Mesothelial cell of epicardium (in vitro differentiated cells): ENCODE data around the gene MED27. TPM values are rescaled to one million over a fixed set of nuclear protein-coding genes. Genes with fewer than 3 reads are reported as not detected.

ENCODE experiments used
- DNase-seq, 2 experiments: peaks; one replicate each; pipeline ENCODE4 v3.0.0; 2021; ENCODE audit warnings: low spot score in 2 of 2; ENCODE audit not compliant: unreplicated experiment in 2 of 2
- H3K27ac Mint-ChIP-seq: 2 replicates; pipeline ENCODE4 v1.8.0; 2021; ENCODE audit warnings: mixed read lengths
- H3K27me3 Mint-ChIP-seq: 2 replicates; pipeline ENCODE4 v1.8.0; 2021; ENCODE audit warnings: low read depth, mixed read lengths
- H3K36me3 Mint-ChIP-seq: 2 replicates; pipeline ENCODE4 v1.8.0; 2021; ENCODE audit warnings: mixed read lengths
- H3K4me1 Mint-ChIP-seq: 2 replicates; pipeline ENCODE4 v1.8.0; 2021; ENCODE audit warnings: mixed read lengths
- H3K4me3 Mint-ChIP-seq: 2 replicates; pipeline ENCODE4 v1.8.0; 2021; ENCODE audit warnings: mild to moderate bottlenecking, moderate library complexity, mixed read lengths
- H3K9me3 Mint-ChIP-seq: 2 replicates; pipeline ENCODE4 v1.8.0; 2021; ENCODE audit warnings: mixed read lengths
- CTCF ChIP-seq: fragments of 200-600 bp; sonication (generic); IDR thresholded peaks from one replicate; pipeline ENCODE4 v1.5.0; 2021; ENCODE audit warnings: antibody characterized with exemption; ENCODE audit not compliant: unreplicated experiment
- total RNA-seq: library from RNA; stranded (reverse); gene quantifications from 3 replicates; pipeline ENCODE4 v1.2.1, GENCODE V29; 2021

MED27 gene
- total RNA-seq, 1 donor from 2014 or later: 29.0 TPM

DNA sequence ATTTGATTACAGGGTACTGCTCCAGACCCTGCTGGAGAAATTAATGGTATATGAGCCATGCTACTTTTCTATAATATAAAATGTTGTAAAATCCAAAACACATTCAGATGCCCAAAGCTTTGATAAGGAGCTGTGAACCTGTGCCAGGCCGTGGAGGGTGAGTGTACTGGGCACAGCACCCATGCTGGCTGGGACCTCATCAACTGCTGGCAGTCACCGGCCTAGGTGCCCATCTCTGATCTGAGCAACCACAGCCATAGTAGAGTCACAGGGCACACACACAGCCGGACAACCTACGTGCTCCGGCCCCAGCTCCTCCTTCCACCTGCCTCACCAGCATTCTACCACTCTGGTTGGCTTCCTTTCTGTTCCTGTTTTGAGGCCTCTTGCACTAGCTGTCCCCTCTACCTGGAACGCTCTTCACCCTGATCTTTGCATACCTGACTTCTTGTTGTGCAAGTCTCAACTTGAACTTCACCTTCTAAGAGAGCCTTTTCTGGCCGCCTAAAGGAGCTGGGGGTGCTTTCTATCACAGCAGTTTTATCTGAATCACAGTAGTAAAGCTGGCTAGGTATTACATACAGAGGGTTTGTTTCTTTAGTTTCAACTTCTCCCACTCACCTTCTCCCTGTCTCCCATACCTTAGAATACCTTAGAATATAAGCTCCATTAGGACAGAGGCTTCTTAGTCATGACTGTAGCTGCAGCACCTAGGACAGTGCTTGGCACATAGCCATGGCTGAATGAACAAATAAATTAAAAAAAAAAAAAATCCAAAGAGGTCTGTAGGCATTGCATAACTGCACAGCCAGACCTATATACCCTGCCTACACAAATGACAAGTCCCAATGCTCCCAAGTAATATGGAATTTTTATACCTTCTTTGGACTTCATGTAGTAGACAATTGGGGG, 51.7 kb downstream of the MED27 start:
- no peaks in the 10 kb centered on the region for H3K36me3 Mint-ChIP-seq
- H3K4me3 Mint-ChIP-seq: no peak overlapping the region
- peaks cover 68% of the 10 kb centered on the region for H3K4me1 Mint-ChIP-seq
- no peak for DNase-seq
- peak overlapping the region; percentile 21 for H3K27ac Mint-ChIP-seq
- H3K27me3 Mint-ChIP-seq: no peaks in the 10 kb centered on the region
- H3K9me3 Mint-ChIP-seq: no peaks in the 10 kb centered on the region
- TF ChIP-seq CTCF: no peak

DNA sequence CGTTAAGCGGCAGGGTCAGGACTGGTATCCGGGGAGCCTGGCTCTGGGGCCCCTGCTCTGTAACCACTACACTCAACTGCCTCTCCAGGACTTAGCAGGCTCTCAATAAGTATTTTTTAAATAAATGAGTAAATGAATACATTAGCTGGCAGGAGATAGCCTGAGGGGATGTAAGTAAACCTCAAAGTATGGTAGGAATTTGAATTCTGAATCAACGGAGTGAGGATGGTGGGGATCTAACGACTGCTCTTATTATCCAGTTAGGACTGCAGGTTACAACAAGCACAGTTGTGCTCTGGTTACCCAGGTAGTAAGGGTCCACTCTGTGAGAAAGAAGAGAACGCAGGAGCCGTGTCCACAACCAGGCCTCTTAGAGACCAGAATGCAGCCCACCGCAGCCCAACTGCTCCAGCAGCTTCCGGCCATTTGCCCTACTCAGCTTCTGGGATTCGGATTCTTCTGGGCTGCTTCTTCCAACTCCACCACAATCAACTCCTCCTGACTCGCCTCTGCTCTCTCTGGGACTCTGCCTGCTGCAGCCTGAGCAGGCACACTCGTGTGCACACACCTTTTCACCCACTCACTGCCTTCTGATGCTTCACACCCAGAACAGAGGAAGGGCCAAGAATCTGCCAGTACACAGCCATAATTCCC, 52.6 kb downstream of the MED27 start:
- Mint-ChIP-seq H3K4me1 (peaks cover 61% of the 10 kb centered on the region), H3K4me3 (no peak overlapping the region), H3K36me3 (no peaks in the 10 kb centered on the region), H3K27ac (peak overlapping the region; percentile 96), H3K27me3 (no peaks in the 10 kb centered on the region), H3K9me3 (no peaks in the 10 kb centered on the region)
- DNase-seq: no peak
- no peak for TF ChIP-seq CTCF

- no peak for DNase-seq
- no peaks in the 10 kb centered on the region for H3K27me3 Mint-ChIP-seq
- H3K27ac Mint-ChIP-seq: peak overlapping the region; percentile 60
- TF ChIP-seq CTCF: no peak
- H3K4me3 Mint-ChIP-seq: no peak overlapping the region
- H3K9me3 Mint-ChIP-seq: no peaks in the 10 kb centered on the region
- peaks cover 60% of the 10 kb centered on the region for H3K4me1 Mint-ChIP-seq
- H3K36me3 Mint-ChIP-seq: no peaks in the 10 kb centered on the region
Measured at GRCh38 chr9:132025766-132026165, 53.9 kb downstream of the MED27 start.

DNA sequence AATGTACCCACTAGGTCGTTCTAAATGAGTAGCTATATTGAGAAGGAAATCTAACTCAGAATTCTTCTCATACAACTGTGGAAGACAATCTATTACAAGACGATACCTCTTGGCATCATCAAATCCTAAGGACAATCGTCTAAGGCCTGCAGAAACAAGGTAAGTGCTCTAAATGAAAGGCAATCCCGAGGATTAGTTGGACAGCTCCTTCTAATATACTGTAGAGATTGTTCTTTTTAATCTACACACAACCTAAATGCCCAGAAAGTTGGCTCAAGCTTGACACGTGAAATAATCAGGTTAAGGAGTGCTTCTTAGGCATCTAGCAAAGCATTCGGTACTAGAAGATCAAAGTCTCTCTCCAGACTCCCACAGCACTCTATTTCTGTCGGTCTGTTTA, 55.1 kb downstream of the MED27 start:
- no peaks in the 10 kb centered on the region for H3K27me3 Mint-ChIP-seq
- no peaks in the 10 kb centered on the region for H3K9me3 Mint-ChIP-seq
- DNase-seq: no peak
- H3K4me3 Mint-ChIP-seq: no peak overlapping the region
- H3K27ac Mint-ChIP-seq: no peak overlapping the region
- TF ChIP-seq CTCF: no peak
- peaks cover 59% of the 10 kb centered on the region for H3K4me1 Mint-ChIP-seq
- no peaks in the 10 kb centered on the region for H3K36me3 Mint-ChIP-seq

DNA sequence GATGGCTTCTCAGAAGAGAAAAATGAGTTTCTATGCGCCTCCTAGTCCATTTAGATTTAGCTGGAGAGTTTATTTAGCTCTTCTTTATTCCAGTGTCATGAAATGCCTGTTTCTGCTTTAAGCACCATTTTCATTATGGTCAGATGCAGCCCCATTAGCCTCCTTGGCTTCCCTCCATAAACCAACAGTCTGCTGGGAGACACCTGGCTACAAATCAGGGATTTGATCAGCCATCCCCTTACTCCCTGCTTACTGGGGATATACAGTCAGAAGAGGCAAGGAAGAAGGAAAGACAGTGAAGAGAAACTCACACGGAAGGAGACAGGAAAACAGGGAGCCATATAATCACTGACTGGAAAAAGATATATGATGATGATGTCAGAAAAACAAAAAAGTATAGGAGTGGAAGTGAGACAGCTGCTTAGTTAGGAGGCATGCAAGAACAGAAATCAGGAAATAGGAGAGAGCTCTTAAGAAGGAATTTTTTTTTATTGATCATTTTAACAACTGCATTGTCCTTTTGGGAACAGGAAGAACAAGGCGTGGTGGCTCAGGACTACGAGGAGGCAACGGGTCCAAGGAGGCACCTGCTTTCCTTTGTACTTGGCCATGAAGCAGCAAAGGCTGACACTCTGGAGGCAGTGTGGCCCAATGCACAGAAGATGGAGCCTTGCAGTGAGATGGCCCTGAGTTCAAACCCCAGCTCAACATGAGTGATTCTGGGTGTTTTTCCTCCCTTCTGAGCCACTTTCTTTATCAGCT, 56.1 kb downstream of the MED27 start:
- Mint-ChIP-seq H3K4me3 (no peak overlapping the region), H3K4me1 (peaks cover 50% of the 10 kb centered on the region), H3K27ac (no peak overlapping the region), H3K9me3 (no peaks in the 10 kb centered on the region), H3K27me3 (no peaks in the 10 kb centered on the region), H3K36me3 (no peaks in the 10 kb centered on the region)
- no peak for TF ChIP-seq CTCF
- DNase-seq: no peak
